Fibroblast of lung (primary cell): Measurements from ENCODE around the gene ADIRF. TPM values are rescaled to one million over a fixed set of nuclear protein-coding genes. Genes with fewer than 3 reads are reported as not detected.
"Not testable (repeated sequence)": the region's sequence is repeated elsewhere in the genome, so short reads cannot be mapped to it uniquely, and the experiment has no call there.

Source experiments
- DNase-seq, 2 donors: peaks; one replicate each; pipeline versions ENCODE4 v3.0.0 to v3.0.0-alpha.2; 2010; ENCODE audit warnings: low read depth in 2 of 2
- H2AFZ ChIP-seq: 2 replicates; pipeline ENCODE4 v1.5.1; 2012; ENCODE audit warnings: low read length, control low read depth, inconsistent platforms
- H3K27ac ChIP-seq: 2 replicates; pipeline ENCODE4 v1.5.1; 2011; ENCODE audit warnings: low read length, control low read depth; ENCODE audit not compliant: insufficient read depth
- H3K27me3 ChIP-seq: 2 replicates; pipeline ENCODE4 v1.5.1; 2011; ENCODE audit warnings: mild to moderate bottlenecking, low read length; ENCODE audit not compliant: control insufficient read depth, insufficient read depth
- H3K36me3 ChIP-seq: 2 replicates; pipeline ENCODE4 v1.5.1; 2011; ENCODE audit warnings: low read length; ENCODE audit not compliant: control insufficient read depth, insufficient read depth
- H3K4me1 ChIP-seq: 2 replicates; pipeline ENCODE4 v1.5.1; 2011; ENCODE audit warnings: low read length; ENCODE audit not compliant: control insufficient read depth, insufficient read depth; ENCODE audit errors: extremely low read depth
- H3K4me2 ChIP-seq: 2 replicates; pipeline ENCODE4 v1.5.1; 2011; ENCODE audit warnings: low read length, control low read depth; ENCODE audit not compliant: insufficient read depth; ENCODE audit errors: extremely low read depth
- H3K4me3 ChIP-seq, 4 experiments: fragments of 200-600 bp in 1 of 4; sonication (generic) in 1 of 4; replicated peaks in 1 of 4; 2 replicates each; pipeline ENCODE4 v1.5.1; 2011 to 2016; ENCODE audit warnings: low read length in 4 of 4, low read depth in 3 of 4, mild to moderate bottlenecking in 3 of 4, control low read depth in 2 of 4, inconsistent platforms in 1 of 4, mixed read lengths in 1 of 4; ENCODE audit not compliant: insufficient read depth in 1 of 4; ENCODE audit errors: control extremely low read depth in 1 of 4
- H3K79me2 ChIP-seq: 2 replicates; pipeline ENCODE4 v1.5.1; 2012; ENCODE audit warnings: mild to moderate bottlenecking, low read length, inconsistent platforms; ENCODE audit not compliant: control insufficient read depth, insufficient read depth
- H3K9ac ChIP-seq: 2 replicates; pipeline ENCODE4 v1.5.1; 2011; ENCODE audit warnings: mild to moderate bottlenecking, low read length, control low read depth; ENCODE audit not compliant: insufficient read depth
- H3K9me3 ChIP-seq: 2 replicates; pipeline ENCODE4 v1.5.1; 2012; ENCODE audit warnings: low read depth, low read length; ENCODE audit not compliant: control insufficient read depth, insufficient read depth
- H4K20me1 ChIP-seq: 2 replicates; pipeline ENCODE4 v1.5.1; 2011; ENCODE audit warnings: low read length; ENCODE audit not compliant: control insufficient read depth, insufficient read depth; ENCODE audit errors: extremely low read depth
- EZH2 ChIP-seq: IDR thresholded peaks from 2 replicates; pipeline ENCODE4 v1.5.1; 2012; ENCODE audit warnings: low read length, control low read depth, mild to moderate bottlenecking; ENCODE audit errors: missing control alignments
- polyA plus RNA-seq, 2 donors: library from polyadenylated mRNA; depleted of rRNA in 1 of 2; stranded (reverse) in 1 of 2; unstranded in 1 of 2; fragments of >200 nt; gene quantifications; 2 replicates each; pipeline ENCODE4 v1.2.1, GENCODE V29; 2011 to 2012; ENCODE audit warnings: missing spikeins in 1 of 2
- total RNA-seq: library from RNA; depleted of rRNA; stranded (reverse); fragments of >200 nt; gene quantifications from 2 replicates; pipeline ENCODE4 v1.2.1, GENCODE V29; 2014
- TF ChIP-seq, protein P1 (sequence below), 2 donors: IDR thresholded peaks in 1 of 2; conservative IDR thresholded peaks in 1 of 2; 1 replicate in 1 of 2; 2 replicates in 1 of 2; pipeline ENCODE4 v1.5.1; 2011 to 2012; ENCODE audit warnings: low read length in 2 of 2, control low read depth in 1 of 2, inconsistent platforms in 1 of 2, low read depth in 1 of 2, mild to moderate bottlenecking in 1 of 2

The ADIRF gene
- total and polyA plus RNA-seq, 2 donors (not counting 1 experiment from before 2014, with no cell fraction given): 39.4 to 142 TPM

DNA sequence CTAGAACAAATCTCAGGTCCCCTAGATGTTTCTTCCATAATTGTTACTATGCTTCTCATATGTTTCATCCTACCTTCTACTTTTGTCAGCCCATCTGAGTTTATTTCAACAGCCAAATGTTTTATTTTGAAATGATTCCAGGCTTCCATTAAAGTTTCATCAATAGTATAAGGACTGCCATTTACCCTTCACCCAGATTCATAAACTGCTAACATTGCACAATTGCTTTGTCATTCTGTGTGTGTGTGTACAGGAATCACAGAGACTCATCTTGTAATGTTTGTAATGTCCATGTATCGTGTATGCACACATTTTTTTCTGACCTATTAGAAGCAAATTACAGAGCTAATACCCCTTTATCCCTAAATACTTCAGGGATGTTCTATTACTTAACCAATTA lies 36.4 kb upstream of the ADIRF start:
- H2AFZ ChIP-seq: no peak overlapping the region
- H3K27me3 ChIP-seq: no peaks in the 10 kb centered on the region
- no peak overlapping the region for H3K9ac ChIP-seq
- peak in 1 of 2 donors; percentile 88 for DNase-seq
- TF ChIP-seq EZH2: no peak
- TF ChIP-seq, protein P1, sequence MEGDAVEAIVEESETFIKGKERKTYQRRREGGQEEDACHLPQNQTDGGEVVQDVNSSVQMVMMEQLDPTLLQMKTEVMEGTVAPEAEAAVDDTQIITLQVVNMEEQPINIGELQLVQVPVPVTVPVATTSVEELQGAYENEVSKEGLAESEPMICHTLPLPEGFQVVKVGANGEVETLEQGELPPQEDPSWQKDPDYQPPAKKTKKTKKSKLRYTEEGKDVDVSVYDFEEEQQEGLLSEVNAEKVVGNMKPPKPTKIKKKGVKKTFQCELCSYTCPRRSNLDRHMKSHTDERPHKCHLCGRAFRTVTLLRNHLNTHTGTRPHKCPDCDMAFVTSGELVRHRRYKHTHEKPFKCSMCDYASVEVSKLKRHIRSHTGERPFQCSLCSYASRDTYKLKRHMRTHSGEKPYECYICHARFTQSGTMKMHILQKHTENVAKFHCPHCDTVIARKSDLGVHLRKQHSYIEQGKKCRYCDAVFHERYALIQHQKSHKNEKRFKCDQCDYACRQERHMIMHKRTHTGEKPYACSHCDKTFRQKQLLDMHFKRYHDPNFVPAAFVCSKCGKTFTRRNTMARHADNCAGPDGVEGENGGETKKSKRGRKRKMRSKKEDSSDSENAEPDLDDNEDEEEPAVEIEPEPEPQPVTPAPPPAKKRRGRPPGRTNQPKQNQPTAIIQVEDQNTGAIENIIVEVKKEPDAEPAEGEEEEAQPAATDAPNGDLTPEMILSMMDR (conservative IDR thresholded peaks at IDR 0.05 in 1 of 2, IDR thresholded peaks at IDR 0.05 in 1 of 2; ENCODE audit: low read depth in 1 of 2, low read length in 2 of 2): no peak
- no peak overlapping the region for H3K4me2 ChIP-seq
- no peaks in the 10 kb centered on the region for H4K20me1 ChIP-seq
- H3K79me2 ChIP-seq: no peaks in the 10 kb centered on the region
- no peaks in the 10 kb centered on the region for H3K9me3 ChIP-seq
- no peak overlapping the region for H3K4me3 ChIP-seq
- H3K36me3 ChIP-seq: peaks cover 5% of the 10 kb centered on the region
- no peaks in the 10 kb centered on the region for H3K4me1 ChIP-seq
- H3K27ac ChIP-seq: no peak overlapping the region

DNA sequence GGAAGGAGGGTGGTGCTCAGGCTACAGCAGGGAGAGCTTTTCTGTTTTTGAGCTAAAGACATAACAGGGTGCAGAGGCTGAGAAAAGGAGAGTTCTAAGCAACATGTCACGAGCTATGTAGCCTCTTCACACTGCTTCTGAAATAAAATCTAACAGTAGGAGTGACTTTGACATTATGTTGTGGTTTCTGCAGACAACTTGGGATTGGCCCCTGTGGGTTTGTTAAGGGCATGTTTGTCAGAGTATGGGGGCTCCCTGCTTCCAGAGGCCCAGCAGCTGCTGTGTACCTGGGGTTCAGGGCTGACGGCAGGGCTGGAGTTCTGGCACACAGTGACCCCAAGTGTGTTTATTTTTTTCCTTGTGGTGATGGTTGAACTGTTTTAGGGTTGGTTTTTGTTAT lies 35.6 kb upstream of the ADIRF start:
- Histone ChIP-seq H3K36me3 (peaks cover 5% of the 10 kb centered on the region), H4K20me1 (no peaks in the 10 kb centered on the region), H3K4me3 (no peak overlapping the region), H3K79me2 (no peaks in the 10 kb centered on the region), H3K9ac (no peak overlapping the region), H3K4me1 (peaks cover 3% of the 10 kb centered on the region), H3K9me3 (no peaks in the 10 kb centered on the region), H3K4me2 (no peak overlapping the region), H3K27ac (no peak overlapping the region), H3K27me3 (no peaks in the 10 kb centered on the region), H2AFZ (no peak overlapping the region)
- DNase-seq: no peak
- no peak for TF ChIP-seq EZH2
- TF ChIP-seq, protein P1 (conservative IDR thresholded peaks at IDR 0.05 in 1 of 2, IDR thresholded peaks at IDR 0.05 in 1 of 2; ENCODE audit: low read depth in 1 of 2, low read length in 2 of 2): no peak

DNA sequence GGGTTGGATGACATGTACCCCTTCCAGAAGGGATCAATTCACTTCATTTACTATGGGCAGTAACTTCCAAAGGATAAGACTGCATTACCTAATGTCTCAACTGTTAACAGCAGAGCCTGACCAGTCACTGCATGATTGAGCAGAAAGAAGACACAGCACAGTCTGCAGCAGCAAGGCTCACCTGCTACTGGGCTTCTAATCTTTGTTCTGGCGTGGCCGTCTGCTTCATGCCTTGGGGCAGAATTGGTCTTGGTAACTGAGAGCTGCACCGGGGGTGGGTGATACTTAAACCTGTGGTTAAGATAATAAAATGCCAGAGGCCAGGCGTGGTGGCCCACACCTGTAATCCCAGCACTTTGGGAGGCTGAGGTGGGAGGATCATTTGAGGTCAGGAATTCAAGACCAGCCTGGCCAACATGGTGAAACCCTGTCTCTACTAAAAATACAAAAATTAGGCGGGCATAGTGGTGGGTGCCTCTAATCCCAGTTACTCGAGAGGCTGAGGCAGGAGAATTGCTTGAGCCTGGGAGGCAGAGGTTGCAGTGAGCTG lies 34.0 kb upstream of the ADIRF start:
- H3K4me2 ChIP-seq, H2AFZ ChIP-seq, H3K27me3 ChIP-seq, H3K27ac ChIP-seq, H3K4me1 ChIP-seq, H3K4me3 ChIP-seq, DNase-seq, H3K36me3 ChIP-seq, H3K79me2 ChIP-seq, H3K9ac ChIP-seq, H3K9me3 ChIP-seq, H4K20me1 ChIP-seq: not testable (repeated sequence)
